Liver (tissue), 9 donors: ENCODE results near the gene TNFRSF25. TPM values are rescaled to one million over a fixed set of nuclear protein-coding genes. Genes with fewer than 3 reads are reported as not detected.

Source experiments
- DNase-seq: peaks from one replicate; pipeline ENCODE4 v3.0.0-alpha.2; 2017; ENCODE audit warnings: low spot score
- H3K27ac ChIP-seq, 2 donors: one replicate each; pipeline ENCODE4 v1.7.0; 2013; ENCODE audit warnings: inconsistent platforms in 2 of 2, low read length in 2 of 2, control low read depth in 1 of 2, low read depth in 1 of 2, mild to moderate bottlenecking in 1 of 2
- H3K27me3 ChIP-seq, 4 donors: one replicate each; pipeline versions ENCODE4 v1.6.1 to v1.7.0; 2013; ENCODE audit warnings: low read length in 3 of 4, inconsistent platforms in 1 of 4, mild to moderate bottlenecking in 1 of 4, moderate library complexity in 1 of 4; ENCODE audit not compliant: control insufficient read depth in 4 of 4, insufficient read depth in 4 of 4
- H3K36me3 ChIP-seq, 4 donors: one replicate each; pipeline versions ENCODE4 v1.6.1 to v1.7.0; 2013; ENCODE audit warnings: low read length in 3 of 4, mild to moderate bottlenecking in 3 of 4, low read depth in 1 of 4, moderate library complexity in 1 of 4; ENCODE audit not compliant: control insufficient read depth in 4 of 4, insufficient read depth in 3 of 4
- H3K4me1 ChIP-seq, 4 donors: one replicate each; pipeline versions ENCODE4 v1.6.1 to v1.7.0; 2013; ENCODE audit warnings: low read length in 3 of 4, mild to moderate bottlenecking in 3 of 4, moderate library complexity in 1 of 4; ENCODE audit not compliant: control insufficient read depth in 4 of 4, insufficient read depth in 4 of 4
- H3K4me3 ChIP-seq, 3 donors: one replicate each; pipeline versions ENCODE4 v1.6.1 to v1.7.0; 2013; ENCODE audit warnings: low read length in 3 of 3, control low read depth in 1 of 3, low read depth in 1 of 3, mild to moderate bottlenecking in 1 of 3
- H3K9ac ChIP-seq, 2 donors: one replicate each; pipeline ENCODE4 v1.7.0; 2013; ENCODE audit warnings: low read length in 2 of 2, mild to moderate bottlenecking in 2 of 2, moderate library complexity in 2 of 2, control low read depth in 1 of 2, low read depth in 1 of 2
- H3K9me3 ChIP-seq, 4 donors: one replicate each; pipeline versions ENCODE4 v1.6.1 to v1.7.0; 2013; ENCODE audit warnings: low read length in 3 of 4; ENCODE audit not compliant: control insufficient read depth in 4 of 4
- CTCF ChIP-seq: fragments of 150-350 bp; IDR thresholded peaks from 2 replicates; pipeline ENCODE4 v1.5.1; 2017; ENCODE audit warnings: improper control_type of control experiment, low read depth, low read length; ENCODE audit not compliant: missing input control
- EGR1 ChIP-seq, 2 donors: IDR thresholded peaks; 2 replicates each; pipeline ENCODE4 v1.6.1; 2016 to 2018; ENCODE audit warnings: antibody characterized with exemption in 2 of 2, low read depth in 2 of 2
- FOXA1 ChIP-seq: IDR thresholded peaks from 2 replicates; pipeline ENCODE4 v1.6.1; 2016; ENCODE audit warnings: antibody characterized with exemption
- FOXA2 ChIP-seq: IDR thresholded peaks from 2 replicates; pipeline ENCODE4 v1.6.1; 2016; ENCODE audit warnings: antibody characterized with exemption
- GABPA ChIP-seq, 2 donors: IDR thresholded peaks in 1 of 2; conservative IDR thresholded peaks in 1 of 2; 2 replicates each; pipeline ENCODE4 v1.6.1; 2016; ENCODE audit warnings: antibody characterized with exemption in 2 of 2, mild to moderate bottlenecking in 1 of 2, moderate library complexity in 1 of 2
- HNF4A ChIP-seq, 2 donors: conservative IDR thresholded peaks; 2 replicates each; pipeline ENCODE4 v1.6.1; 2016; ENCODE audit warnings: antibody characterized with exemption in 2 of 2, mild to moderate bottlenecking in 2 of 2
- HNF4G ChIP-seq: IDR thresholded peaks from 2 replicates; pipeline ENCODE4 v1.6.1; 2016; ENCODE audit warnings: antibody characterized with exemption
- JUND ChIP-seq, 2 donors: IDR thresholded peaks; 2 replicates each; pipeline ENCODE4 v1.6.1; 2016; ENCODE audit warnings: antibody characterized with exemption in 2 of 2
- NR2F2 ChIP-seq: IDR thresholded peaks from 2 replicates; pipeline ENCODE4 v1.6.1; 2016; ENCODE audit warnings: antibody characterized with exemption
- RAD21 ChIP-seq, 2 donors: IDR thresholded peaks; 2 replicates each; pipeline ENCODE4 v1.6.1; 2016; ENCODE audit warnings: antibody characterized with exemption in 2 of 2, mild to moderate bottlenecking in 2 of 2
- RXRA ChIP-seq, 2 donors: IDR thresholded peaks; 2 replicates each; pipeline ENCODE4 v1.6.1; 2017 to 2018; ENCODE audit warnings: antibody characterized with exemption in 2 of 2, mild to moderate bottlenecking in 1 of 2
- SP1 ChIP-seq: IDR thresholded peaks from 2 replicates; pipeline ENCODE4 v1.6.1; 2018; ENCODE audit warnings: antibody characterized with exemption, mild to moderate bottlenecking
- TAF1 ChIP-seq: conservative IDR thresholded peaks from 2 replicates; pipeline ENCODE4 v1.6.1; 2016; ENCODE audit warnings: antibody characterized with exemption, mild to moderate bottlenecking
- YY1 ChIP-seq: IDR thresholded peaks from 2 replicates; pipeline ENCODE4 v1.6.1; 2016; ENCODE audit warnings: antibody characterized with exemption, mild to moderate bottlenecking
- WGBS: extraction: QIAGEN DNeasy Blood & Tissue Kit; methylation state at CpG from one replicate; pipeline ENCODE4 v1.1.7; 2013; 5-methylcytosine and 5-hydroxymethylcytosine counted together
- polyA plus RNA-seq, 2 donors: library from polyadenylated mRNA; stranded (reverse) in 1 of 2; unstranded in 1 of 2; fragments of 200-250 nt in 1 of 2; fragments of >200 nt in 1 of 2; fragmentation: Nextera tagmentation in 1 of 2; extraction: Ambion mirVana in 1 of 2; gene quantifications; one replicate each; pipeline versions ENCODE4 v1.2.1 to v1.2.3, GENCODE V29; 2013 to 2015
- total RNA-seq, 2 donors: library from RNA; depleted of rRNA; stranded (reverse); fragments of >200 nt; gene quantifications; one replicate each; pipeline ENCODE4 v1.2.3, GENCODE V29; 2014
- TF ChIP-seq, protein P1 (sequence below): IDR thresholded peaks from 2 replicates; pipeline ENCODE4 v1.6.1; 2016; ENCODE audit warnings: antibody characterized with exemption, mild to moderate bottlenecking
- TF ChIP-seq, protein P2 (sequence below): IDR thresholded peaks from 2 replicates; pipeline ENCODE4 v1.6.1; 2016; ENCODE audit warnings: antibody characterized with exemption
- TF ChIP-seq, protein P3 (sequence below): IDR thresholded peaks from 2 replicates; pipeline ENCODE4 v1.6.1; 2016; ENCODE audit warnings: antibody characterized with exemption
- TF ChIP-seq, protein P4 (sequence below): IDR thresholded peaks from 2 replicates; pipeline ENCODE4 v1.6.1; 2016; ENCODE audit warnings: antibody characterized with exemption
- donor health status: healthy.
- donor health status: healthy.
- donor health status: healthy.
- donor health status: healthy.
- donor health status: healthy.

TNFRSF25 gene
- total and polyA plus RNA-seq, 4 donors = 0.78 to 2.6 (median 2.0) TPM

GRCh38 chr1:6414881-6415626, 50.9 kb downstream of the TNFRSF25 start:
- 64% methylated on average over 17 of the region's 17 CpGs for WGBS

More at GRCh38 chr1:6414881-6415626, 50.9 kb downstream of the TNFRSF25 start:
- H3K9ac ChIP-seq = no peak overlapping the region
- no peak overlapping the region for H3K4me3 ChIP-seq
- H3K36me3 ChIP-seq = no peaks in the 10 kb centered on the region
- no peak overlapping the region for H3K27ac ChIP-seq
- H3K4me1 ChIP-seq = peaks cover 20 to 28% (median 26%) of the 10 kb centered on the region in 4 donors
- H3K9me3 ChIP-seq = no peaks in the 10 kb centered on the region
- TF ChIP-seq, protein P1, sequence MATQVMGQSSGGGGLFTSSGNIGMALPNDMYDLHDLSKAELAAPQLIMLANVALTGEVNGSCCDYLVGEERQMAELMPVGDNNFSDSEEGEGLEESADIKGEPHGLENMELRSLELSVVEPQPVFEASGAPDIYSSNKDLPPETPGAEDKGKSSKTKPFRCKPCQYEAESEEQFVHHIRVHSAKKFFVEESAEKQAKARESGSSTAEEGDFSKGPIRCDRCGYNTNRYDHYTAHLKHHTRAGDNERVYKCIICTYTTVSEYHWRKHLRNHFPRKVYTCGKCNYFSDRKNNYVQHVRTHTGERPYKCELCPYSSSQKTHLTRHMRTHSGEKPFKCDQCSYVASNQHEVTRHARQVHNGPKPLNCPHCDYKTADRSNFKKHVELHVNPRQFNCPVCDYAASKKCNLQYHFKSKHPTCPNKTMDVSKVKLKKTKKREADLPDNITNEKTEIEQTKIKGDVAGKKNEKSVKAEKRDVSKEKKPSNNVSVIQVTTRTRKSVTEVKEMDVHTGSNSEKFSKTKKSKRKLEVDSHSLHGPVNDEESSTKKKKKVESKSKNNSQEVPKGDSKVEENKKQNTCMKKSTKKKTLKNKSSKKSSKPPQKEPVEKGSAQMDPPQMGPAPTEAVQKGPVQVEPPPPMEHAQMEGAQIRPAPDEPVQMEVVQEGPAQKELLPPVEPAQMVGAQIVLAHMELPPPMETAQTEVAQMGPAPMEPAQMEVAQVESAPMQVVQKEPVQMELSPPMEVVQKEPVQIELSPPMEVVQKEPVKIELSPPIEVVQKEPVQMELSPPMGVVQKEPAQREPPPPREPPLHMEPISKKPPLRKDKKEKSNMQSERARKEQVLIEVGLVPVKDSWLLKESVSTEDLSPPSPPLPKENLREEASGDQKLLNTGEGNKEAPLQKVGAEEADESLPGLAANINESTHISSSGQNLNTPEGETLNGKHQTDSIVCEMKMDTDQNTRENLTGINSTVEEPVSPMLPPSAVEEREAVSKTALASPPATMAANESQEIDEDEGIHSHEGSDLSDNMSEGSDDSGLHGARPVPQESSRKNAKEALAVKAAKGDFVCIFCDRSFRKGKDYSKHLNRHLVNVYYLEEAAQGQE = no peak
- TF ChIP-seq HNF4G = no peak
- TF ChIP-seq, protein P2, sequence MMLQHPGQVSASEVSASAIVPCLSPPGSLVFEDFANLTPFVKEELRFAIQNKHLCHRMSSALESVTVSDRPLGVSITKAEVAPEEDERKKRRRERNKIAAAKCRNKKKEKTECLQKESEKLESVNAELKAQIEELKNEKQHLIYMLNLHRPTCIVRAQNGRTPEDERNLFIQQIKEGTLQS = no peak
- no peak for TF ChIP-seq FOXA1
- TF ChIP-seq, protein P3, sequence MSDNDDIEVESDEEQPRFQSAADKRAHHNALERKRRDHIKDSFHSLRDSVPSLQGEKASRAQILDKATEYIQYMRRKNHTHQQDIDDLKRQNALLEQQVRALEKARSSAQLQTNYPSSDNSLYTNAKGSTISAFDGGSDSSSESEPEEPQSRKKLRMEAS = no peak
- TF ChIP-seq YY1 = no peak
- TF ChIP-seq TAF1 = no peak
- TF ChIP-seq JUND (IDR thresholded peaks at IDR 0.05) = no peak
- no peak for TF ChIP-seq RXRA (IDR thresholded peaks at IDR 0.05)
- TF ChIP-seq GABPA (IDR thresholded peaks at IDR 0.05 in 1 of 2, conservative IDR thresholded peaks at IDR 0.05 in 1 of 2) = no peak
- TF ChIP-seq SP1 = no peak
- TF ChIP-seq NR2F2 = no peak
- TF ChIP-seq FOXA2 = no peak
- no peak for TF ChIP-seq CTCF
- TF ChIP-seq RAD21 (IDR thresholded peaks at IDR 0.05) = no peak
- TF ChIP-seq, protein P4, sequence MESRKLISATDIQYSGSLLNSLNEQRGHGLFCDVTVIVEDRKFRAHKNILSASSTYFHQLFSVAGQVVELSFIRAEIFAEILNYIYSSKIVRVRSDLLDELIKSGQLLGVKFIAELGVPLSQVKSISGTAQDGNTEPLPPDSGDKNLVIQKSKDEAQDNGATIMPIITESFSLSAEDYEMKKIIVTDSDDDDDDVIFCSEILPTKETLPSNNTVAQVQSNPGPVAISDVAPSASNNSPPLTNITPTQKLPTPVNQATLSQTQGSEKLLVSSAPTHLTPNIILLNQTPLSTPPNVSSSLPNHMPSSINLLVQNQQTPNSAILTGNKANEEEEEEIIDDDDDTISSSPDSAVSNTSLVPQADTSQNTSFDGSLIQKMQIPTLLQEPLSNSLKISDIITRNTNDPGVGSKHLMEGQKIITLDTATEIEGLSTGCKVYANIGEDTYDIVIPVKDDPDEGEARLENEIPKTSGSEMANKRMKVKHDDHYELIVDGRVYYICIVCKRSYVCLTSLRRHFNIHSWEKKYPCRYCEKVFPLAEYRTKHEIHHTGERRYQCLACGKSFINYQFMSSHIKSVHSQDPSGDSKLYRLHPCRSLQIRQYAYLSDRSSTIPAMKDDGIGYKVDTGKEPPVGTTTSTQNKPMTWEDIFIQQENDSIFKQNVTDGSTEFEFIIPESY = no peak
- no peak for TF ChIP-seq HNF4A (conservative IDR thresholded peaks at IDR 0.05)
- no peak for TF ChIP-seq EGR1 (IDR thresholded peaks at IDR 0.05; ENCODE audit: low read depth in 2 of 2)
- no peak for DNase-seq
- peaks cover 0 to under 1% (median 0%) of the 10 kb centered on the region in 4 donors for H3K27me3 ChIP-seq
